NCI-H1092 (cell line): ENCODE measurements around the gene CTNNA3.

Source experiments
- DNase-seq: peaks from one replicate; lab custom pipeline; 2025; lab: John Stamatoyannopoulos, UW

CTNNA3 gene

GRCh38 chr10:66809402-66809801 lies 886.6 kb downstream of the CTNNA3 start:
- DNase-seq: no peak

GRCh38 chr10:66805612-66806011 lies 890.4 kb downstream of the CTNNA3 start:
- no peak for DNase-seq

DNA sequence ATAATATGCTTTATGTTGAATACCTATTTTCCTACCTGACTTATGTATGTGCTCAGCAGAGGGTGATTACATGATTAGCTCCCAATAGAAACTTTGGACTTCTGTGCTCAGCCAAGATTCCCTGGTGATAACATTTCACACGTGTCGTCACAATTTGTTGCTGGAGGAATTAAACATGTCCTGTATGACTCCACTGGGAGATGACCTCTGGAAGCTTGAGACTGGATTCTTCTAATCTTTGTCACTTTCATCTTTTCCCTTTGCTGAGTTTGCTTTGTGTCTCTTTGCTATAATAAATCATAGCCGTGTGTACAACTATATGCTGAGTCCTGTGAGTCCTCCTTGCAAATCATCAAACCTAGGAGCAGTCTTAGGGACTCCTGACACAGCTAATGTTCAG lies 891.0 kb downstream of the CTNNA3 start:
- no peak for DNase-seq

- no peak for DNase-seq
Measured at GRCh38 chr10:66803174-66803573, 892.8 kb downstream of the CTNNA3 start.

DNA sequence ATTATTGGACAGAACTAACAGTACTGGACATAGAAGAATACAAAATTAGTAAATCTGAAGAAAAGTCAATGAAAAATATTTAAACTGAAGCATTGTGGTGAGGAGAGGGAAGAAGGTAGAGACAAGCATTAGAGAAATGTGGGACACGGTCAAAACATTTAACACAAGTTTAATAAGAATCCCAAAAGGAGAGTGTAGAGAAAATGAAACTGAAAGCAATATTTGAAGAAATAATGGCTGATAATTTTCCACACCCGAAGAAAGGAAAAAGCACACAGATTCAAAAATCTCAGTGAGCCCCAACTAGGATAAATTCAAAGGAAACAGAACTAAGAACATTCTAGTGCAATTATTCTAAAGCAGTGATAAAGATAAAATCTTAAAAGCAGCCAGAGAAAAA lies 896.5 kb downstream of the CTNNA3 start:
- no peak for DNase-seq

DNA sequence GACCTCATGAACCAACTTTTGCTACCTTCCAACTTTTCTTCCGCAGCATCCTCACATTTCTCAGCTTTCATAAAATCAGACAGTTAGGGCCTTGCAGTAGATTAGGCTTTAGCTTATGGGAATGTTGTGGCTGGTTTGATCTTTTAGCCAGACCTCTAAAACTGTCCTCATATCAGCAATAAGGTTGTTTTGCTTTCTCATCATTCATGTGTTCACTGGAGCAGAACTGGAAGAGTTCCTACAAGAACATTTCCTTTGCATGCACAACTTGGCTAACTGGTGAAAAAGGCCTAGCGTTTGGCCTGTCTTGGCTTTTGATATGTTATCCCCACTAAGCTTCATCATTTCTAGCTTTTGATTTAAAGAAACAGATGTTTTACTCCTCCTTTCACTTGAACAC lies 900.1 kb downstream of the CTNNA3 start:
- DNase-seq: no peak

GRCh38 chr10:66792441-66792840 lies 903.6 kb downstream of the CTNNA3 start:
- DNase-seq: no peak

DNA sequence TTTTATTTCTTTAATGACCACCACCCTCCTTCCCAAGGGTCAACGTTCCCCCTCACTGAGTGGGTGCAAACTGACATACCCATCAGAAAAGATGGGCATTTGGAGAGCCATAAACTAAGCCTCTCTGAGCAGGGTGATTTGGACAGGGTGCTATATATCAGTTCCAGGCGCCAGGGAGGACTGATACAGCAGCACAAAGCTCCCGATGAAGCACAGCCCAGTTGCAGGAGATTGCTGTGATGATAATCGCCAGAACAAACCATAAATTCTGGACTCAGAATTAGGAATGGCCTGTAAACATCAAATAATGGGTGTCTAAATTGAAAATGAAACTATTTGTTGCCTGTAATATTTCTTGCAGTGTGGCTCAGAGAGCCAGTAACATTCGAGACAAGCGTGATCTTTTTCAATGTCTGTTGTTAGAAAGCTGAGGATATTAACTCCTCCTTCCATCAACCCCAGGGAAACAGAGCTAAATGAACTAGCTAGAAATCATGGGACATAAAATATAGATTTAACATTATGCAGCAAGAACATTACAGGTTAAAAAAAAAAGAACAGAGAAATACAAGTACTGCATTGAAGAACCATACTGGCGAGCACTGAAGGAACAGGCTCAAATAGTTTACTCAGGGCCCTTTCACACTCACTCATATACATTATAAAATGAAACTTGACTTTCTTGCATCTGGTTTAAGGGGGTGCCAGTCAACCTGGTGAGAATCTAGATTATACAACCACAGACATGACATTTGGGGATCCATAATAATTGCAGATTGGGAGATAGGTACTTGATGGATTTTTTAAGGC lies 907.6 kb downstream of the CTNNA3 start:
- DNase-seq: no peak

- DNase-seq: no peak
Measured at GRCh38 chr10:66786709-66787108, 909.3 kb downstream of the CTNNA3 start.

DNA sequence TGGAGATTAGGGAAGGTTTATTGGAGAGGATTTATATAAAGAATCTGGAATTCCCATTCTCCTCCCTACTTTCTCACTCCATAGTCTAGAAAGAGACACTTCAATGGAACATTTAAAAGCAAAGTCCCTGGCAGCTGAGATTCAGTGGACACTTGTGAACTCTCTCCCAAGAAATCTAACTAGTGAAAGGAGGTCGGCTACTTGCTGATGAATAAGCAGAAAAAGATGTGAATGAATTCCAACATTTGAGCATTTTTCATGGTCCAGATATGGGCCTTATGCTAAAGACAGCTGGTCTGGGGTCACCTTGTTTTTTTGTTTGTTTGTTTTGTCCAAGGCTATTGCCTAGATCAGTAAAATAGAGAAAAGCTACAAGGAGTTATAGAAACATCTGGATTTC lies 911.2 kb downstream of the CTNNA3 start:
- no peak for DNase-seq

DNA sequence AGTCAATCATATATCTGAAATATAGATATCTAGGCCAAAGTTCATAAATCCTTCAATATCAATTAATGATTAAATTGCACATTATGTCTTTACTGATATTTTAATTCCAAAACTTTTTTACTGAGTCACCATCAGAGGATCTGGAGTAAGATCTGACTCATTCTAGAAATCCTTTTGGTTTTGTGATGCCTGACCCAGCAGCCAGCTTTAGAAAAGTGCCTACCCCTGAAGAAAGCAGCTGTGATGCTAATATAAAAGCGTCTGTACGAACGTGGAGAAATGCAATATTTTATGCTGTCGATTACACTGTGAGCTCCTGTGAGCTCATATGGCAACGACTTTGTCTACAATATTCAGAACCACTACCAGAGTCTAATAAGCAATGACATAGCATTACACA lies 912.7 kb downstream of the CTNNA3 start:
- no peak for DNase-seq

DNA sequence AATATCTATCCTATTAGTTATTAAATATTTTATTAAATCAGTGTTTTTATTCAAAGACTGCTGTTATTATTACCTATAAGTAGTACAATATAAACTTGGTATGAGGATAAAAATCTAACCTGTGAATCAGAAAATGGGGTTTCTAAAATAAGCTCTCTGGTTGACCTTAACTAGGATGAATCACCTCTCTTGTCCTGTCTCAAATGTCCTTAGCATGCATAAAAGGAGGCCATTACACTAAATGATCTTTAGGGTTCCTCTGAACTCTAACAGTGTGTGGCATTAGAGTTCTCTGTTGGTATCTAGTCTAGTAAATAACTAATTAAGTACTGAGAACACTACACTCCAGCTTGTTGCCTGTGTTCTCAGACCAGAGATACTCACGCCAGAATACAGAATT lies 913.2 kb downstream of the CTNNA3 start:
- DNase-seq: no peak

DNA sequence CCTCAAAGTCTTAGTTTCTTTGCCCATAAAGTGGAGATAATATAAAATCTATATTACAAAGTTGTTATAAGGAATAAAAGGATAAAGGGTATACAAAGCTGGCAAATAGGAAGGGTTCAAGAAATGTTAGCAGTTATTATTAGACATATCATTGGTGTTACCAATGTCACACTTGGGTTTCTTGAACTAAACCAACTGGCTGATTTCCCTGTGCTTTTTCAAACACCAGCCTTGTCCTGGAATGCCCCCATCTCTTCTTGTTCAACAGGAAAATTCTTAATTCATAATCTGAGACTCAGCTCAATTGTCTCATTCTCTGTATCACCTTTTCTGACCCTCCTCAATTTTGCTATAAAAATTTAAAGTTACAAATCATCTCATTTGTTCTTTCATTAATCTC lies 913.9 kb downstream of the CTNNA3 start:
- DNase-seq: no peak

DNA sequence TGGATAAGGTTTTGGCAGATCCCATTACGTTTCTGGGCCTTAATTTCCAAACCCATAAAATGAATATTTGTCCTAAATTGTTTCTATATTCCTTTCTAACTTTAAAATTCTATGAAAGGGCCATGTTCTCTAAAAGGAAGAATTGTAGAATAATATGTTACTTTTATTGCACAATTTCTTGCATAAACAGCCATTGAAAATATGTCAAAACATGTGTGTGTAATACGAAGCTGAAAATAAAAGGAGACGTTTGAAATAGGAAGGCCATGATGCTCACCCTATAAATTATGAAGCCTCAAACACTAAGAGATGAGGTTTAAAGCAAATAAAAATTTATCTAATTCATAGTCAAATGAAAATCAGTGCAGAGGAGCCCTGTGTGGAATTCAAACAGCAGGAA lies 915.2 kb downstream of the CTNNA3 start:
- DNase-seq: no peak

DNA sequence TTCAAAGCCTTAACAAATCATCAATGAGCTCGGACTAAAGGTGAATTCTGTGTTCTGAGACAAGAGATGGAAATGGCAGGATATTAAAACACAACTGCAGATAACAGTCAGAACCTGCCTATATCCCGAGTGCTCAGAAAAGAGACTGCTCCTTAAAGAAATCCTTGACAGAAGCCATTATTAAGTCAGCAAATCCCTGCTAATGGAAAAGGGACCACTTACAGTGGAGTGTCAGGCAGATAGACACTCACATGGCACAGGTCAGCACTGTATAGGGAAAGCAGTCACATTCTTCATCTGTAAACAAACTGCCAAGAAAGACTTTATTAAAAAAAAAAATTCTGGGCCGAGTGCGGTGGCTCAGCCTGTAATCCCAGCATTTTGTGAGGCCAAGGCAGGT lies 917.6 kb downstream of the CTNNA3 start:
- DNase-seq: no peak

- no peak for DNase-seq
Measured at GRCh38 chr10:66777665-66778064, 918.3 kb downstream of the CTNNA3 start.

GRCh38 chr10:66773472-66773817 lies 922.5 kb downstream of the CTNNA3 start:
- no peak for DNase-seq

DNA sequence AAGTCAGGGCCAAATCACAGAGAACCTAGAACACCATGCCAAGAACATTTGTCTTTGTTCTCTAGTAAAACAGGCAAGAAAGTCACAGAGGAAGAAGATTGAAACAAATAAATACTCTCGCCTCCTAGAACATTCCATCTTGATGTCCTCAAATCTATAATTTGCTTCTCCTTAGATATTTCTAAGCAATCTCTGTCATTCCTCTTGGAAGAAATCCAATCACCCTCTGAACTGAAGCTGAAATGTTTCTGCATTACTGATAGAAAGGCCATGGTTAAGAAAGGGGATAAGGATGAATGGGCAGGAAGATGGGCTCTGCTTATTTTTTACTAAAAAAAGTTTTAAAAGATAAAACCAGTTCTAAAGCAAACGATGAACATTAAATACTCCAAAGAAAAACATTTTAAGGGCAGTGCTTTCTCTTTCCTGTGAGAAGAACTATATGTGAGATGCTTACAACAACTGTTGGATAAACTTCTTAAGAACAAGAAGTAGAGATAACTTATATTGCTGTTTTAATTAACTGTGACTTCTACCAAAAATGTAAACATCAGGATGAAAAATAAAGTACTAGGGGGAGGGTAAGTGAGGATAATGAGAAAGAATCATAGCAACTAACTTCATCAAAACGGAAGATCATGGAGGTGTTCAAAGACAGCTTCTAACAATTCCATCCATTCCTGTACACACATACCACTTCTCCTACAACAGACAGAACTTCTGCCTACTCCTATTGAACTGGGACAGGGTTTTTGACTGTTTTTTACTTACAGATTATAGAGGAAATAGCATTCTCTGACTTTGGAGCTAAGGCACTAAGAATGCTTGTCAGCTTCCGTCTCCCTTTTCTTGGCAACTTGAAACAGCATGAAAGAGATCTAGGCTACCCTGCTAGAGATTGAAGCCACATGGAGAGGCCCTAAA lies 923.2 kb downstream of the CTNNA3 start:
- DNase-seq: no peak

- no peak for DNase-seq
Measured at GRCh38 chr10:66767707-66768106, 928.3 kb downstream of the CTNNA3 start.

DNA sequence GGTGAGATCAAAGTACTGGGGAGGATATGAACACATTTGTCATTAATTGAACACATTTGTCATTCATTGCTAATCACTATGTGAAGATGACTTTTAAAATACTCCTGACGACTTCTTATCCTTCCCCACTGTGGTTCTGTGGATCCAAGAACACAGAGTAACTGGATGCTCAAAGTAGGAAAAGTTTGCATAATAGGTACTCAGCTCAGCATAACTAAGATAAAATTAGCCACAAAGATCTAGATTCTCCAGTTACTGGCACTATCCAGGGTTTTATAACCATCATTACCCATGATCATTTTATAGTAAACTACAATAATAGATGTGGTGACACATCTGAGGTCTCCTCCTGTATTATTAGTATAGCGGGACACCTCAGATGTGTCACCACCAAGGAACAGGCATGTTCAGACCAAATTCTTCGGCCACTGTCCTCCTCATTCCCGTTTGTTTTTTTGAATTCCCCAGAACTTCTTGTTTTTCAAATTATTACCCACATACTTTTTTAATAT lies 933.7 kb downstream of the CTNNA3 start:
- no peak for DNase-seq

- no peak for DNase-seq
Measured at GRCh38 chr10:66760941-66761340, 935.1 kb downstream of the CTNNA3 start.

DNA sequence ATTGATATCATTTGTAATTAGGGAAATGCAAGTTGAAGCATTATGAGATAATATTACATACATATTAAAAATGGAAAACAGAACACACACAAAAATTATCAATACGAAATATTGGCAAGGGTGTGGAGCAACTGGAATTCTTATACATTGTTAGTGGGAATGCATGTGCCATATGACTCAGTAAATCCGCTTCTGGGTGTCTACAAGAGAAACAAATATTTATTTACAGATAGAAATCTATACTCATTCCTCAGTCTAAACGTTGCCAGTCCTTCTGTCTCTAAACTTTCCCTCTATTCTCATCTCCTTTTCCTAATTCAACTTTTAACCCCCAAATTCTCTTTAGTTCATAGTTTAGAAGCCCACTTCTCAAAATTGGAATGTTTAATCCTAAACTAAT lies 940.5 kb downstream of the CTNNA3 start:
- no peak for DNase-seq

DNA sequence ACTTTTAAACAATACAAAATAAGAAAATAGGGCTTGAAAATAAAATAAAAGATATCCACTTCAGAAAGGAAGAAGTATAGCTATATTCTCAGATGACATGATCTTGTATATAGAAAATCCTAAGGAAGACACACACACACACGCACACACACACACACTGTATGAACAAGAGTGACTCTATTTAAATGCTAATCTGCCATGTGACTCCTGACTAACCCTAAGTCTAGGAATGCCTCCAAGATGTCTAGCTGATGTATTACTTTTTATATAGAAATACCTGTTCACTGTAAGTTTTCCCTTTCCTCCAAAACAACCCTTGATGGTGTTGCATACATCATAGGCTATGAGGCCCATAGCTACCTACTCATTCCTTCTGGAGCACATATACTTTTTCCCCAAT lies 943.3 kb downstream of the CTNNA3 start:
- no peak for DNase-seq
